GM19397 (cell line): ENCODE data around the gene SIPA1.

Source experiments
- ATAC-seq: cut with Tn5 transposase; IDR thresholded peaks from one replicate; pipeline ENCODE4 v1.9.1; 2021; ENCODE audit warnings: mild to moderate bottlenecking, moderate library complexity; ENCODE audit not compliant: unreplicated experiment

The SIPA1 gene

GRCh38 chr11:65698205-65698604, 60.3 kb downstream of the SIPA1 start:
- ATAC-seq, result no peak

GRCh38 chr11:65699306-65699705, 61.4 kb downstream of the SIPA1 start:
- no peak for ATAC-seq

GRCh38 chr11:65700399-65700798, 62.5 kb downstream of the SIPA1 start:
- ATAC-seq, result no peak
